Activated T-helper 1 cell treated with anti-CD3 and anti-CD28 coated beads, Interleukin-2, amount 50 U/mL, for 16 hours (primary cell): ENCODE measurements around the gene TNFRSF19.

Source experiments
- DNase-seq, 2 donors: peaks; one replicate each; pipeline ENCODE4 v3.0.0-alpha.2; 2020; ENCODE audit warnings: low read depth in 1 of 2, low spot score in 1 of 2

TNFRSF19 gene

DNA sequence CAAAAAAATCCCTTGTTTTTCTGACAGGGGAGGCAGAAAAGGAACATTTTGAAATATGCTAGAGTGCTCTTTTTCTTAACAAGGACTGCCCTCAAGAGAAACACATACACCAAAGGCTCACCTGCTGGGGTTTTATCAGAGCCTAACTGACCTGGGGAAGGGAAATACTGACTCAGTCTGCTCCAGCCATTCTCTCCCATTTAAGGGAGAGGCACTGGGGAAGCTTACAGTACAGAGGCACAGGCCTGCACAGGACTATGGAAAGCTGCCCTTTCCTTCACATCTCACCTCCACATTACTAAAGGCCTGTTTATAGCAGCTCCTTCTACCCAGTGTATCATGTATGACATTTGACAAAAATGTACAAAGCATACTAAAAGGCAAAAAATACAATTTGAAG lies 30.3 kb downstream of the TNFRSF19 start:
- no peak for DNase-seq

DNA sequence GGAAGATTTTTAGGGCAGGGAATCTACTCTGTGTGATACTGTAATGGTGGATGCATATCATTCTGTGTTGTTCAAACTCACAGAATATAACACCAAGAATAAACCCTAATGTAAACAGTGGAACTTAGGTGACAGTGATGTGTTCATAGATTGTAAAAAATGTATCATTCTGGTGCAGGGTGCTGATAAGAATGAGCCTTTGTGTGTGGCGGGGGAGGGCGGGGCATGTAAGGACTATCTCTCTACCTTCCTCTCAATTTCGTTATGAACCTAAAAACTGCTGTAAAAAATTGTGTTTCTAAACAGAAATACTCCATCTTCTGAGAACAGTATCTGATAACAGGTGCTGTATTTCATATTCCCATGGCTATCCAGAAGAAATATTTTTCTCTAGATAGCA lies 35.6 kb downstream of the TNFRSF19 start:
- no peak for DNase-seq

DNA sequence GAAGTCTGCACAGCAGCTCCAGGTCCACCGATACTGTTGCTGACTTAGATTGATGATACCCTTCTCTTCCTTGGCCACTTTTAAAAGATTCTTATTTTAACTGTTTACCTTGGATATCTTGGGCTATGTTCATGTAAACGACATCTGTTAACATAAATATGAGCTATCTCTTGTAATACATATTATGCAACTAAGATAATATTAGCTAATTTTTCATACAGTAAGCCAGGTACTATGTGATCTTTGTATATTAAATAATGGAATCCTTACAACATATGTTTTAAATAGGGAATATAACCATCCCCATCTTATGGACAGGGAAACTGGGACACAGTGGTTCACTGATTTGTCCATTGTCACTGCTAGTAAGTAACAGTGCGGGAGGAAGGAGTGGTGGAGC lies 37.9 kb downstream of the TNFRSF19 start:
- DNase-seq, result no peak

DNA sequence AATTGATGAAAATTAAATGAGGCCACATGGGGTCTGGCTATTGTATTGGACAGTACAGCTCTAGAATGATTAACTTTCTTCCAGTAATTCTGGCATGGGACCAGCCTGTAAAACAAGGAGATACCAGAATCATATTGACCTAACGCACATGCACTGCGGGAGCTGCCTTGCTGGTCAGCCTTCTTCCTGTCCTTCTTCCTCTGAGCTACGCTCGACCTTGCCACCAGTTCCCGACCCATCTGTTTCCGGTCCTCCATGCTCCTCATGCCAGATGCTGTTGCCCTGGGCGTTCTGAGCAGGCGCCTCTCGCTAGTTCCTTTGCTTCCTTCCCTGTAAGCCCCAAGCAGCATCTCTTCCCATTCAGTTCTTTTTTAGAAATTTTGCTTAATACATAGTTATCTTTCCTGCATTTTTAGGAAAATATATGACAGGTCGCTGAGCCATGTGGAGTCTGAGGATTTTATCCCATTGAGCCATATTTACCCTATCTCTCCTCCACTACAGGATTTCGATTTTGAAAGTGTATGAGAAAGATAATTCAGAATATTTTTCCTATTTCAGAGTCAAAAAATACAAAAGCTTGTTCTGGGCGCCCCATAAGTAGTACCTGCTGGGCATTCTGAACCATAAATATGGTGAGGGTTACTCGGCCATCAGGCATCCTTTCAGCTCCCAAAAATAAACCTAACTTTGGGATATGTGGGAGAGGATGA lies 38.6 kb downstream of the TNFRSF19 start:
- DNase-seq, result no peak

DNA sequence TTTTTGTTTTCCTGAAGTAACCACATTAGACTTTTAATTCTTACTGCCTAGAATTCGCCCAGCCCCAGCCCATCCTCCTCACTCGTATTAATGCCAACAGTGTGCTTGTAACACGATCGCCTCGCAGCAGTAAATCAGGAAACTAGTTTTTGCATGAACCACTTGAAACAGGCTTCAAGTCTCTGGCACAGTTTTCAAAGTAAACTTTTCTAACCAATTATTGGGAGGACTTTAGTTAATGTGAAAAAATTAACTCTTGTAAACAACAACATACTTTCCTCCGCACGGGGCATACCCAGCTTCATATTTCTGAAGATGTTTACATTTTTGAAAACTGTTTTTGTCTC lies 39.2 kb downstream of the TNFRSF19 start:
- no peak for DNase-seq

DNA sequence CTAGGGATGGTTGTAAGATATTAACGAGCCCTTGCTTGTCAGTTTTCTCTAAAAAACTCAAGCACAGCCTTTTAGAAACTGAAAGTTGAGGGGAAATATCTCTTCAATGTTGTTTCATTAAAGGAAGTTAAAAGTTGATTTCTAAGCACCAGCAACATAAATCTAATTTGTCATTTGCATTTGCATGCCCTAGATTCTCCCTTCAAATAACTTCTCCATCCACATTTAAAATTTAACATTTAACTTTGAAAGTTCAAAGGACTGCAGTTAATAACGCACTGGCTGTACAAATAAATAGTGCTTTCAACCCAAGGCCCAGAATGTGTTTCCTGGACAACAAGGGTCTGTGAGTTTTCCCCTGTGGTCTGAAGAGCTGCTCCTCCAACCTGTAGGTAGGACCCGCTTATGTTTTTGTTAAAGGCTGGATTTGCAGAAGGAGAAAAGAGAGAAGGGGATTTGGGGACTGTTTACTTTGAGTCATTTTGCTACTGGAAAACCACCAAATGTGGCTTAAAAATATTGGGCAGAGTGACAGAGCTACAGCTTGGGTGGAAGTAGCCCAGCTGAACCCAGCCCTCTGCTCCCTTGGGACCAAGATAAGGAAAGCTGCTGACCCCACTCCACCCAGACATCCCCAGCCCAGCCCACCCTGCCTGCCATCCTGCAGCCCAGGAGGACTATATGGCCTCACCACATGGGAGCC lies 39.8 kb downstream of the TNFRSF19 start:
- DNase-seq, result no peak

DNA sequence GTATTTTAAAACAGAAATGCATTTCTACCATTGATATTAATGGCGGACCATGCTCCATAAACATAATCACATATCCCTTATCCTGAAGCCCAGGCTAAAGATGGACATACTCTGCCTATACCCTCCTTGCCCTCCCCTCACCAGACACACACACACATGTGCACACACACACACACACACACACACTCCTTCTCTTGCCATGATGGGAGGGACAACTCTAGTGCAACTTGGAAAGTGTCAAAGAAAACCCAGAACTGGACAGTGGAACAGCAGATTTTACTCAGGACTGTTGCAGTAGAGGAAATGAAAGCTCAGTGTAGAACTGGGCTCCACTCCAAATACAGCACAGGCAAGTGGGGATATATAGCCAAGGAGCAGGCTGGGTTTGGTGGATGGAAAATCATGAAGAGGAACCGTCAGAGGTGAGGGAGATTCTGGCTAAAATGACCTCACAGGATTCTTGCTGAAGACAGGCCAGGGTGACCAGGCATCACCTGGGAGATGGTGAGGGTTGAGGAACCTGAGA lies 40.8 kb downstream of the TNFRSF19 start:
- no peak for DNase-seq

DNA sequence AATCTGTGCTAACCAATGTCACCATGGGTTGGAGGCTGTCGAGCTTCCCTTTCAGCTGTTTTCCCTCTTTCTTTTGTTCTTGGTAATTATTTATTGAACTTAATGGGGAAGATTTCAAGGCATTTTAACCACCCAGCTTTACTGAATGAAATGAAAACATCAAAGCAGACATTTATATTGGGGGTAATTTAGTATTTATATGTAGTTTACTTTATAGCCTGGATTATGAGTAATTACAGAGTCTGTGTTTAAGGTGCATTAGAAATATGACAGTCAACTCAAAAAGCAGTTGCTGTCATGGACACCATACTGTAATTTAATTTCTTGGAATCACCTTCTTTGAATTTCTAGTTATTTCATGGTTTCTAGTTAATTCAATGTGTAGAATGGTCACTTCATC lies 42.0 kb downstream of the TNFRSF19 start:
- no peak for DNase-seq

DNA sequence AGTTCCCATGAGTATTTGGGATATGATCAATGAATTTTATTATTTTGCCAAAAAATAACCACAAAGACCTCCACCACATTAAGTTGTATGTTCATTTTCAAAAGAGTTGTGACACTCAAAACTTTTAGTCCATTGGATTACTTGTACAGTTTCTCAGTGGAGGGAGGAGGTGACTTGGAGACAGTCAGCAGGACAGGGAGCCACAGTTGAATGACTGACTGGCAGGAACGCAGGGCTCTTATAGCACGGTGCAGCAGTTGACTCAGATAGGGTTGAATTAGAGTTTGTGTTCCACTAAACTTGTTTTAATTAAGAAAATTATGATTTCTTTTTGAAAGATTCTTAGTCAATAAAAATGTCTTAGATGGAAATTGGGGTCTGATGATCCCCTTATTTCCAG lies 42.5 kb downstream of the TNFRSF19 start:
- DNase-seq, result no peak

DNA sequence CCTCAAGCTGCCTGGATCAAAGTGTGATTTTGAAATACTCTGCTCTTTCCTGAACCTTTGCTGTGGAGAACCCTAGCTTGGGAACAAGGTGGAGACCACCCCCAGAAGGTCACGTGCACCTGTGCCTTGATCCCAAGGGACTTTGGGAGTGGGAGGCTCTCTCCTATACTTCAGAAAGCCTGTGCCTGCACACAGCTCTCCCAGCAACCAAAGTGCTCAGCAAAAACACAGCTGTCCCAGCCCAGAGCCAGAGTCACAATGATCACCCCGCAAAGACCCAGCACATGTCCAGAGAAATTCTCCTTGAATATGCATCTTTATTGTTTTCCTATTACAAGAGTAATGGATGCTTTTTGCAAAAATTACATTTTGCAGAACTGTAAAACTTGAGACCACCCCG lies 43.4 kb downstream of the TNFRSF19 start:
- DNase-seq, result no peak

DNA sequence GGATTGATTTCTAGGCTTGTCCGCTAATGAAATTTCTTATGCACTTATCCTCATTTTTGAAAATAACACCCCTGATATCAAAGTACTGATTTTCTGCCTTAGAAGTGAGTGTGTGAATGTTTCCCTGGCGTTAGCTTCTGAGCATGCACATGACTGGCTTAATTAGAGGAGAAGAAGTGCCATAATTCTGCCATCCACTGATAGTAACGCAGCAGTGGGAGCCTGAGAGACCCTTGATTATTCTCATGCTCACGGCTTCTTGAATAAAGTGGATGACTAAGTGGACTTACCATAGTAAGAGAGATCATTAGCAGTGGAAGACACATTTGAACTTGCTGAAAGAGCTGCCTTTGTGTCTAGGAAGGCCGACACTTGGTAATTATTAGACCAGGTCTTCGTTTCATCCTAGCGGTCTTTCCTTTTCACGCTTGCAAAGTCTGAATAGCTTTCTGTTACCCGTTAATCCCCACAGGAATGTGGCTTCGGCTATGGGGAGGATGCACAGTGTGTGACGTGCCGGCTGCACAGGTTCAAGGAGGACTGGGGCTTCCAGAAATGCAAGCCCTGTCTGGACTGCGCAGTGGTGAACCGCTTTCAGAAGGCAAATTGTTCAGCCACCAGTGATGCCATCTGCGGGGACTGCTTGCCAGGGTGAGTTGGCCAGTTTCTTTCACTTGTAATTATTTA lies 45.3 kb downstream of the TNFRSF19 start:
- no peak for DNase-seq

DNA sequence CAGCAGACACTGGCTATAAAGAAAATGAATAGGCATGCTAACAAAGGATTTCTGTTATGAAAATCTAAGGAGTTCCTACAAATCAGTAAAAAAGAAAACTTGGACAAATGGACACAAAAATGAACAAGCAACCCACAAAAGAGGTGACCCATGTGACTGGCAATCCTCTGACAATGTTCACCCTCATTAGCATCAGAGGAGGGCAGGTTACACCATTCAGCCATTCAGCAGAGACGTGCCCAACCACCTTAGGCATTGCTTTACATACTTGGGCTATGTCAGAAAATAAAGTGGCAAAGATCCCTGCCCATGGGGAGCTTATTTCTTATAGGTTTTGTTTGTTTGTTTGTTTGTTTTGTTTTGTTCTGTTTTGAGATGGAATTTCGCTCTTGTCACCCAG lies 46.0 kb downstream of the TNFRSF19 start:
- no peak for DNase-seq

DNA sequence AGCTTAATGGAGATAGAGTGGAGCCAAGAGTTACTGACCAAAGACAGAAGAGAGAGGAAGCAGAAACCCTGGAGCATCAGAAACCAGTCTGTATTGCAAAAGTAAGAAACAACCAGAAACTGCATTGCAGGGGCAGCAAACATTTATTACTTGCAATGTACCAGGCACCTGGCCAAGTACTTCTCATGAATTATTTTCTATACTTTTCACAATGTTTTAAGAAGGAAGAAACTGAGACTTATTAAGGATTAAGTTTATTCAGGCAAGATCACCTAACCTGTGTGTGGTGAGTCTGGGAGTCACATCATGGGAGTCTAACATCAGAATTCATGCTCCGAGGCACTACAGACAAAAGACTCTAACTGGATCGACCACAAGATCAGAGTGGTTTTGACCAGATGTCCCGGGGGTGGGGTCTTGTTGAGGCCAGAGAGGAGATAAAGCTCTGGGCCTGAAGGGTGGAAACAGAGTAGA lies 47.4 kb downstream of the TNFRSF19 start:
- no peak for DNase-seq

DNA sequence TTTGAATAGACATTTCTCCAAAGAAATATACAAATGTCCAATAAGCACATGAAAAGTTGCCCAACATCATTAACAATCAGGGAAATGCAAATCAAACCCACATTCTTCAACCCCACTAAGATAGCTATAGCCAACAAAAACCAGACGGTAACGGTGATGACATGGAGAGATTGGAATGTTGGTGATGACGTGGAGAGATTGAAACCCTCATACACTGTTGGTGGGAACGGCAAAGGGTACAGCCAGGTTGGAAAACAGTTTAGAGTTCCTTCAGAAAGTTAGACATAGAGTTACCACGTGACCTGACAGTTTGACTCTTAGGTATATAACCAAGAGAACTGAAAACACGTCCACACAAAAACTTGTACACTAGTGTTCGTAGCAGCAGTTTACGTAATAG lies 48.1 kb downstream of the TNFRSF19 start:
- no peak for DNase-seq

DNA sequence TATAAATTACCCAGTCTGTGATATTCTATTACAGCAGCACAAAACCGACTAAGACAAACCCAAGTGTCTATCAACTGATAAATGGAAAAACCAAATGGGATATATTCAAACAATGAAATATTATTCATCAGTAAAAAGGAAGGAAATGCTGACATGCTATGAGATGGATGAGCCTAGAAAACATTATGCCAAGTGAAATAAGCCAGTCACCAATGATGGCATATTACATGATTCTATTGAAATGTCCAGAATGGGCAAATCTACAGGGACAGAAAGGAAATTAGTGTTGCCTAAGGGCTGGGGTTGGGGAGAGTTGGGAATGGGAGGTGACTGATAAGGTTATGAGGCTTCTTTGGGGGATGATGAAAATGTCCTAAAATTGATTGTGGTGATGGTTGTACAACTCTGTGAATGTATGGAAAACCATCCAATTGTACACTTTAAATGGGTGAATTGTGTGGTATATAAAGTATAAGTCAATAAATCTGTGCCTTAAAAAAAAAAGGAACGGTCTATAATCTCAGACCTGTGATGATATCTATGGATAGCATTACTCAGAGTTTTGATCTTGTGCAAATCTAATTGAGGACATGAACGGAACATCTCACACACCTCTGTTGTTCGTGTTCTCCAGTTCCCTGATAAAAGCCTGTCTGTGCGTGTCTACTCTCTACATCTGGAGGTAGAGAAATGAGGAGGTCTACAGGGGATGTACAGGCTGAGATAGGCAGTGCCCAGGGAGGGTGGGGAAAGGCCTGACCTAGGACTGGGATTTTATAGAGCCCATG lies 49.0 kb downstream of the TNFRSF19 start:
- no peak for DNase-seq

DNA sequence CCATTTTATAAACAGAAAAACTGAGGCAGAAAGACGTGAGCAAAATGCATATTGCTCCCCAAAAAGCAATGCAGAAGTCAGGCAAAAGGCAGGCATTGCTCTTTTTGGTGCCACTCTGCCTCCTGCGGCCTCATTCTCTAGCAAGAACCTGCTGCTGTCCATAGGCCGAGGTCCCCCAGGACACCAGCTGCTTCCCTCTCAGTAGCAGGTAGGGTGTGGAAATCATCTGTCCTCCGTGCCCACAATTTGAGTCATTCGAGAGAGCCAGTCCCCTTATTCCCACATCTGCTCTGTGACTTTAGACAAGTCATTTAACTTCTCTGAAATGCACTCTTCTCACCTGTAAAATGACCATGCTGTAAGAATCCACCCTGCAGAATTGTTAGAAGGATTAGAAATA lies 50.0 kb downstream of the TNFRSF19 start:
- no peak for DNase-seq

DNA sequence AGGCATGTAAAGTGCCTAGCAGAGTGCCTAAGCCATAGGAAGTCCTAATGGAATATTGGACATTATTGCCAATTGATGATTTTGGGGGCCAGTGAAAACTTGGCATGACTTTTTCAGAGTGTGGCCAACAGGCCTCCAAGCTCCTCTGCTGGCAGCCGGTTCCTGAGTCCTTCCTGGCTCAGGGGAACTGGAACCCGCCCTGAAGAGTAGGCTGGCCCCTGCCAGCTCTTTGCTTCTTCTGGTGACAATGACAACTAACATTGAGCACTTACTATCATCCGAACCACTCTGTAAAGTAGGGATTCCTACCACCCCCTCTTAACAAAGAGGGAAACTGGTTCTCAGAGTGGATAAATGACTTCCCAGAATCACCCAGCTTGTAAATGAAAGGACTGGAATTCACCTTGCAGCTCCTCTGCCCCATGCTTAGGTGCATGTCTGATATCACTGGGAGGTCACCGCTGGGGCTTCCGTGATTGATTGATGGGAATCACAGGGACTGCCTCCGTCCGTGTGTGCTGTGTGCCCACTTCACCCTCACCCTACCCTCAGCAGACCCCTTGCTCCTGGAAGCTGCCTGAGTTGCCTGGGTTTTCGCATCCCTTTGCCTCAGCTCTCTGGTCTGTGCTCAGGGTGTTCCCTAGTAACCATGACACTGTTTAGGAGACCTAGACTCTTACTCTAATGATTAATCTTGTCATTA lies 50.6 kb downstream of the TNFRSF19 start:
- DNase-seq, result no peak

DNA sequence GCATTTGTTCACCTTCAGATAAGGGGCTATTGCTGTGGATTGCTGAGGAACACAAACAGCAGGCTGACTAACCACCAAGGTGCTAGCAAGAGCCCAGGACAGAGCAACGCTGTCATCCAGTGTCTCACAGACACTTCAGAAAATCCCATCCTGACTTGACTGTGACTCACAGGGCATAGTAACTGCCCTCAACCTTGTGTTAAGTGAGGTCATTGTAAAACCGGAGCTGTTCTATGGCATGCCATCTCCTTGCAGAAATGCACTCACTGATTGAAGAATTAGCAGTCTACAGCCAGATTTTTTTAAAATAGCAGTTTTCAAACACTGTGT lies 51.1 kb downstream of the TNFRSF19 start:
- DNase-seq, result no peak

DNA sequence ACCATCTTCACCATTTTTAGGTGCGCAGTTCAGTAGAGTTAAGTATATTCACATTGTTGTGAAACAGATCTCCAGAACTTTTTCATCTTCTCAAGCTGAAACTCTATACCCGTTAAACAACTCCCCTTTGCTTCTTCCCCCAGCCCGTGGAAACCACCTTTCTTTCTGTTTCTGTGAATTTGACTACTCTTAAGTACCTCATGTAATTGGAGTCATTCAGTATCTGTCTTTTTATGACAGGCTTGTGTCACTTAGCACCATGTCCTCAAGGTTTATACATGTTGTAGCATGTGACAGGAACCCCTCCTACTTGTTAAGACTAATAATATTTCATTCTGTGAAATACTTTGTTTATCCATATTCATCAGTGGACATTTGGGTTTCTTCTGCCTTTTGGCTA lies 52.8 kb downstream of the TNFRSF19 start:
- no peak for DNase-seq

DNA sequence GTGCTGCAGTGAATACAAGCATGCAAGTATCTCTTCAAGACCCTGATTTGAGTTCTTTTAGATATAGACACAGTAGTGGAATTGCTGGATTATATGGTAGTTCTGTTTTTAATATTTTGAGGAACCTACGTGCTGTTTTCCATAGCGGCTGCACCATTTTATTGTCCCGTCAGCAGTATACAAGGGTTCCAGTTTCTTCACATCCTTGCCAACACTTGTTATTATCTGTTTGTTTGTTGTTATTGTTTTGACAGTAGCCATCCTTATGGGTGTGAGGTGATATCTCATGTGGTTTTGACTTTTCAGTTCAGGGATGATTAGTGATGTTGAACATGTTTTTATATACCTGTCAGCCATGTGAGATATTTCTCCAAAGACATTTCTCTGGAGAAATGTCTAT lies 53.2 kb downstream of the TNFRSF19 start:
- no peak for DNase-seq

DNA sequence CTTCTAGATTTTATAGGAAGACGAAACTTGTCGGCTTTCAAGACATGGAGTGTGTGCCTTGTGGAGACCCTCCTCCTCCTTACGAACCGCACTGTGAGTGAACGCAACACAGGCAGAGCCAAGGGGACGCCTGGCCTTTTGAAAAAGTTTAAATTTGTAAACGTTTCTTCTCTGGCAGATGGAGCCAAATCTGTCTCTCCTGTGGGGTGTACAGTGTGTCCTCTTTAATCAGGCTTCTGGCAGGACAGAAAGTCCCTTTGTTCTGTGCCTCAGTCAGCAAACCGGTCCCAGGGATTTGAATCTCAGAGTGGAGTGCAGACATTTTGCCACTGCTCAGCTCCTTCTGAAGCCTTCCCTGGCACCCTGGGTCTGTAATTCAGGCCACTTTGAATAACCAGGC lies 56.5 kb downstream of the TNFRSF19 start:
- DNase-seq, result no peak
